Stomach (tissue), 9 donors: Measurements from ENCODE around the gene KRT72. TPM values are rescaled to one million over a fixed set of nuclear protein-coding genes. Genes with fewer than 3 reads are reported as not detected.

Source experiments
- DNase-seq, 2 donors: peaks; one replicate each; pipeline versions ENCODE4 v3.0.0 to v3.0.0-alpha.2; 2013 to 2019
- H3K27ac ChIP-seq, 5 donors: fragments of 200-600 bp in 4 of 5; sonication (generic) in 4 of 5; one replicate each; pipeline ENCODE4 v1.5.1; 2013 to 2019; ENCODE audit warnings: mild to moderate bottlenecking in 1 of 5, moderate library complexity in 1 of 5
- H3K27me3 ChIP-seq, 3 donors: fragments of 200-600 bp; sonication (generic); one replicate each; pipeline ENCODE4 v1.5.1; 2017 to 2019; ENCODE audit warnings: mixed run types in 1 of 3
- H3K36me3 ChIP-seq, 4 donors: fragments of 200-600 bp; sonication (generic); 1 replicate in 3 of 4; 2 replicates in 1 of 4; pipeline ENCODE4 v1.5.1; 2016 to 2019
- H3K4me1 ChIP-seq, 4 donors: fragments of 200-600 bp; sonication (generic); one replicate each; pipeline ENCODE4 v1.5.1; 2016 to 2019
- H3K4me3 ChIP-seq, 4 donors: fragments of 200-600 bp; sonication (generic) in 3 of 4; one replicate each; pipeline ENCODE4 v1.5.1; 2016 to 2019; ENCODE audit warnings: mild to moderate bottlenecking in 1 of 4
- H3K9me3 ChIP-seq, 4 donors: fragments of 200-600 bp; sonication (generic); one replicate each; pipeline ENCODE4 v1.5.1; 2016 to 2019
- EP300 ChIP-seq: sonication (generic); formaldehyde crosslinking; IDR thresholded peaks from one replicate; pipeline ENCODE4 v1.6.1; 2017; ENCODE audit warnings: antibody characterized with exemption
- POLR2A ChIP-seq, 4 donors: fragments of 450-650 bp; IDR thresholded peaks; one replicate each; pipeline ENCODE4 v1.6.1; 2016; ENCODE audit warnings: antibody characterized with exemption in 4 of 4, control low read depth in 2 of 4, mild to moderate bottlenecking in 1 of 4, moderate library complexity in 1 of 4
- POLR2AphosphoS5 ChIP-seq, 3 donors: sonication (generic); formaldehyde crosslinking; IDR thresholded peaks; one replicate each; pipeline ENCODE4 v1.6.1; 2016; ENCODE audit warnings: antibody characterized with exemption in 3 of 3
- WGBS, 5 donors: extraction: QIAGEN DNeasy Blood & Tissue Kit in 3 of 5; methylation state at CpG; one replicate each; pipeline versions ENCODE4 v1.1.5 to v1.1.7; 2013 to 2018; 5-methylcytosine and 5-hydroxymethylcytosine counted together
- intact Hi-C: fragments of 100-400 bp; cut with DNase I; formaldehyde crosslinking; loops from one replicate; pipeline ENCODE4 v1.15.1; 2023; ENCODE audit warnings: low total_unique reads
- polyA plus RNA-seq, 3 donors: library from polyadenylated mRNA; stranded (reverse); fragments of 200-250 nt; gene quantifications; one replicate each; pipeline ENCODE4 v1.2.3, GENCODE V29; 2013
- total RNA-seq, 5 donors: library from RNA; depleted of rRNA; stranded (reverse); fragments of >200 nt; gene quantifications; one replicate each; pipeline versions ENCODE4 v1.1.0 to v1.2.3, GENCODE V29; 2014 to 2016
- TF ChIP-seq, protein P1 (sequence below), 7 experiments: fragments of 450-650 bp in 4 of 7; fragments of 200-600 bp in 3 of 7; sonication (generic) in 3 of 7; IDR thresholded peaks; one replicate each; pipeline ENCODE4 v1.5.1; 2016 to 2019; ENCODE audit warnings: antibody characterized with exemption in 7 of 7, control low read depth in 2 of 7, mild to moderate bottlenecking in 1 of 7
- donor health status: healthy with polysubstance abuse.
- donor health status: Bipolar disorder and iron deficiency.
- donor health status: healthy.

Gene KRT72
- total and polyA plus RNA-seq, 8 donors = not detected

DNA sequence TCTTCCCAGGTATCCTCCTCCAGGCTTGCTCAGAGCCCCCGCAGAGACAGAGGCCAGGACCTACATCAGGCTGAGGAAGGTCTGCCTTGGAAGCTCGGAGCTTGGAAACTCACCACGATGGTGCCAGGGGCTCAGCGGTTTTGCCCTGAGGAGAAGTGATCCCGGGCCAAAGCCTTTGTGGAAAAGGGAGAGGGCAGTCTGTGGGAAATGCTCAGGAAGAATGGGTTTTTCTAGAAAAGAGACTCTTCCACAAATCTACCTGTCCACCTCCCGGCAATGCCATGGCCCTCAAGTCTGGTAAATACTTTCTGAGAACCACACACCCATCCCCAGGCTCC lies 42.8 kb upstream of the KRT72 start:
- no peak for DNase-seq
- no peaks in the 10 kb centered on the region for H3K36me3 ChIP-seq
- intact Hi-C loops = no loop called here
- no peaks in the 10 kb centered on the region for H3K9me3 ChIP-seq
- TF ChIP-seq POLR2A (IDR thresholded peaks at IDR 0.05) (no peak), EP300 (no peak), POLR2AphosphoS5 (IDR thresholded peaks at IDR 0.05) (no peak)
- TF ChIP-seq, protein P1, sequence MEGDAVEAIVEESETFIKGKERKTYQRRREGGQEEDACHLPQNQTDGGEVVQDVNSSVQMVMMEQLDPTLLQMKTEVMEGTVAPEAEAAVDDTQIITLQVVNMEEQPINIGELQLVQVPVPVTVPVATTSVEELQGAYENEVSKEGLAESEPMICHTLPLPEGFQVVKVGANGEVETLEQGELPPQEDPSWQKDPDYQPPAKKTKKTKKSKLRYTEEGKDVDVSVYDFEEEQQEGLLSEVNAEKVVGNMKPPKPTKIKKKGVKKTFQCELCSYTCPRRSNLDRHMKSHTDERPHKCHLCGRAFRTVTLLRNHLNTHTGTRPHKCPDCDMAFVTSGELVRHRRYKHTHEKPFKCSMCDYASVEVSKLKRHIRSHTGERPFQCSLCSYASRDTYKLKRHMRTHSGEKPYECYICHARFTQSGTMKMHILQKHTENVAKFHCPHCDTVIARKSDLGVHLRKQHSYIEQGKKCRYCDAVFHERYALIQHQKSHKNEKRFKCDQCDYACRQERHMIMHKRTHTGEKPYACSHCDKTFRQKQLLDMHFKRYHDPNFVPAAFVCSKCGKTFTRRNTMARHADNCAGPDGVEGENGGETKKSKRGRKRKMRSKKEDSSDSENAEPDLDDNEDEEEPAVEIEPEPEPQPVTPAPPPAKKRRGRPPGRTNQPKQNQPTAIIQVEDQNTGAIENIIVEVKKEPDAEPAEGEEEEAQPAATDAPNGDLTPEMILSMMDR (IDR thresholded peaks at IDR 0.05) = no peak
- H3K4me3 ChIP-seq = no peak overlapping the region
- 82 to 93% (median 88%) methylated on average over 6 of the region's 6 CpGs for WGBS, 5 donors
- H3K27ac ChIP-seq = no peak overlapping the region
- H3K27me3 ChIP-seq = peaks cover 0 to 21% (median 0%) of the 10 kb centered on the region in 3 donors
- H3K4me1 ChIP-seq = peaks cover 0 to 7% (median 0%) of the 10 kb centered on the region in 4 donors

GRCh38 chr12:52643233-52644077 lies 42.2 kb upstream of the KRT72 start:
- intact Hi-C loops = no loop called here
- DNase-seq = no peak
- H3K4me1 ChIP-seq = peaks cover 0 to 7% (median 0%) of the 10 kb centered on the region in 4 donors
- H3K36me3 ChIP-seq = no peaks in the 10 kb centered on the region
- no peak overlapping the region for H3K27ac ChIP-seq
- H3K27me3 ChIP-seq = peaks cover 0 to 21% (median 0%) of the 10 kb centered on the region in 3 donors
- no peak overlapping the region for H3K4me3 ChIP-seq
- TF ChIP-seq POLR2AphosphoS5 (IDR thresholded peaks at IDR 0.05) = no peak
- TF ChIP-seq POLR2A (IDR thresholded peaks at IDR 0.05) = no peak
- TF ChIP-seq EP300 = no peak
- TF ChIP-seq, protein P1 (IDR thresholded peaks at IDR 0.05) = no peak
- 80 to 93% (median 86%) methylated on average over 9 to 10 of the region's 10 CpGs for WGBS, 5 donors
- no peaks in the 10 kb centered on the region for H3K9me3 ChIP-seq

GRCh38 chr12:52641468-52641867 lies 40.2 kb upstream of the KRT72 start:
- Histone ChIP-seq H3K36me3 (no peaks in the 10 kb centered on the region), H3K4me3 (no peak overlapping the region), H3K27me3 (peaks cover 0 to 21% (median 0%) of the 10 kb centered on the region in 3 donors), H3K27ac (no peak overlapping the region), H3K9me3 (no peaks in the 10 kb centered on the region), H3K4me1 (peaks cover 0 to 7% (median 0%) of the 10 kb centered on the region in 4 donors)
- intact Hi-C loops = no loop called here
- DNase-seq = no peak
- no peak for TF ChIP-seq POLR2A (IDR thresholded peaks at IDR 0.05)
- no peak for TF ChIP-seq POLR2AphosphoS5 (IDR thresholded peaks at IDR 0.05)
- TF ChIP-seq, protein P1 (IDR thresholded peaks at IDR 0.05) = no peak
- no peak for TF ChIP-seq EP300
- WGBS, 5 donors = 67 to 81% (median 77%) methylated on average over 4 of the region's 4 CpGs

GRCh38 chr12:52637299-52637698 lies 36.0 kb upstream of the KRT72 start:
- intact Hi-C loops = no loop called here

More at GRCh38 chr12:52637299-52637698, 36.0 kb upstream of the KRT72 start:
- TF ChIP-seq, protein P1 (IDR thresholded peaks at IDR 0.05) = no peak
- TF ChIP-seq EP300 (no peak), POLR2A (IDR thresholded peaks at IDR 0.05) (no peak), POLR2AphosphoS5 (IDR thresholded peaks at IDR 0.05) (no peak)
- WGBS, 5 donors = 58 to 82% (median 70%) methylated on average over 4 of the region's 4 CpGs
- Histone ChIP-seq H3K4me3 (no peak overlapping the region), H3K4me1 (peaks cover 0 to 9% (median 0%) of the 10 kb centered on the region in 4 donors), H3K27ac (no peak overlapping the region), H3K36me3 (no peaks in the 10 kb centered on the region), H3K9me3 (no peaks in the 10 kb centered on the region), H3K27me3 (peaks cover 0 to 7% (median 0%) of the 10 kb centered on the region in 3 donors)
- no peak for DNase-seq
